Astrocyte of the spinal cord (primary cell): ENCODE data around the gene APOL2.

Experiments
- DNase-seq: peaks from one replicate; pipeline ENCODE4 v3.0.0; 2011; ENCODE audit warnings: low read depth, low spot score
- H3K4me3 ChIP-seq: 2 replicates; pipeline ENCODE4 v1.5.1; 2011; ENCODE audit warnings: low read depth, mild to moderate bottlenecking, low read length, moderate library complexity
- CTCF ChIP-seq: IDR thresholded peaks from 2 replicates; pipeline ENCODE4 v1.5.1; 2012; ENCODE audit warnings: low read depth, mild to moderate bottlenecking, low read length, inconsistent platforms
- in situ Hi-C: cut with HindIII; loops from 2 replicates; pipeline ENCODE4 v1.10.0; 2017; ENCODE audit warnings: low sequenced_read_pairs

APOL2 gene

GRCh38 chr22:36284171-36284571 lies 44.8 kb upstream of the APOL2 start:
- TF ChIP-seq CTCF: no peak
- no peak overlapping the region for H3K4me3 ChIP-seq
- in situ Hi-C loops: no loop called here
- DNase-seq: no peak

- H3K4me3 ChIP-seq: no peak overlapping the region
- no peak for DNase-seq
- in situ Hi-C loops: no loop called here
- TF ChIP-seq CTCF: no peak
Measured at GRCh38 chr22:36282328-36282831, 43.1 kb upstream of the APOL2 start.

GRCh38 chr22:36281781-36282327 lies 42.5 kb upstream of the APOL2 start:
- TF ChIP-seq CTCF: no peak
- no peak for DNase-seq
- in situ Hi-C loops: no loop called here
- H3K4me3 ChIP-seq: no peak overlapping the region

- in situ Hi-C loops: no loop called here
- no peak for TF ChIP-seq CTCF
- no peak overlapping the region for H3K4me3 ChIP-seq
- DNase-seq: no peak
Measured at GRCh38 chr22:36280379-36280778, 41.1 kb upstream of the APOL2 start.

GRCh38 chr22:36279219-36279666 lies 39.9 kb upstream of the APOL2 start:
- in situ Hi-C loops: no loop called here
- no peak for DNase-seq
- no peak overlapping the region for H3K4me3 ChIP-seq
- no peak for TF ChIP-seq CTCF

- TF ChIP-seq CTCF: peak; percentile 81
- DNase-seq: peak; percentile 52
- in situ Hi-C loops: no loop called here
- no peak overlapping the region for H3K4me3 ChIP-seq
Measured at GRCh38 chr22:36277482-36278291, 38.4 kb upstream of the APOL2 start.
